ENCODE measurements around the gene PHF14. TPM values are rescaled to one million over a fixed set of nuclear protein-coding genes. Genes with fewer than 3 reads are reported as not detected.

The PHF14 gene
- total RNA-seq, 1 experiment from 2014 or later = 40.2 TPM

DNA sequence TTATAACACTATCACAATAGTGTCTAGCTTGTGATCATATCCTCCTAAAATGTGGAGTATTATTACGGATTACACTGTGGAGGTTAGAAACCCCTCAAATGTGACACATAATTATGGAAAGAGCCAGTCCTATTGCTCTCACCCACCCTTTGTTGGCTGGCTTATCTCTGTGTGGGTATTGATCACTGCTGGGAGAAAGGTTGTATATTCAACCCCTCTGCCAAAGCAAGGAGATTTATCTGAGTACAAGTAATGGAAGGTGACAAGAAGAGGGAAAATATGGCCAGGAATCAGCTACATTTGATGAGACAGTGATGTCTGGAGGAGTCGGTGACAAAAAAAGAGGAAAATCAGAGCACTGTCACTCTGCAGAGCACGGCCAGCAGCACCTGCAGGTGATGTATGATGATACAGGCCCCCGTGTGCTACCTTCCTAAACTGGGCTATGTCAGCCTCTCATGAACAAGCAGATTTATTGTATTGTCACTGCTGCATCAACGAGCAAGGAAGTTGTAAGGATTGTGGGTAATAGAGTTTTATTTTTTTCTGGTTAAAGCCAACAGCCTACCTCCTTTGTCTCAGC, 235.3 kb downstream of the PHF14 start:
- Mint-ChIP-seq H3K36me3 (ENCODE audit: insufficient read depth, unreplicated experiment) (no peaks in the 10 kb centered on the region), H3K4me1 (ENCODE audit: low read depth, unreplicated experiment) (no peaks in the 10 kb centered on the region), H3K9me3 (ENCODE audit: low read depth, unreplicated experiment) (no peaks in the 10 kb centered on the region), H3K27ac (ENCODE audit: unreplicated experiment) (no peak overlapping the region), H3K27me3 (ENCODE audit: unreplicated experiment) (peaks cover 19% of the 10 kb centered on the region), H3K4me3 (ENCODE audit: low read depth, unreplicated experiment) (no peak overlapping the region)
- TF ChIP-seq, protein P1, sequence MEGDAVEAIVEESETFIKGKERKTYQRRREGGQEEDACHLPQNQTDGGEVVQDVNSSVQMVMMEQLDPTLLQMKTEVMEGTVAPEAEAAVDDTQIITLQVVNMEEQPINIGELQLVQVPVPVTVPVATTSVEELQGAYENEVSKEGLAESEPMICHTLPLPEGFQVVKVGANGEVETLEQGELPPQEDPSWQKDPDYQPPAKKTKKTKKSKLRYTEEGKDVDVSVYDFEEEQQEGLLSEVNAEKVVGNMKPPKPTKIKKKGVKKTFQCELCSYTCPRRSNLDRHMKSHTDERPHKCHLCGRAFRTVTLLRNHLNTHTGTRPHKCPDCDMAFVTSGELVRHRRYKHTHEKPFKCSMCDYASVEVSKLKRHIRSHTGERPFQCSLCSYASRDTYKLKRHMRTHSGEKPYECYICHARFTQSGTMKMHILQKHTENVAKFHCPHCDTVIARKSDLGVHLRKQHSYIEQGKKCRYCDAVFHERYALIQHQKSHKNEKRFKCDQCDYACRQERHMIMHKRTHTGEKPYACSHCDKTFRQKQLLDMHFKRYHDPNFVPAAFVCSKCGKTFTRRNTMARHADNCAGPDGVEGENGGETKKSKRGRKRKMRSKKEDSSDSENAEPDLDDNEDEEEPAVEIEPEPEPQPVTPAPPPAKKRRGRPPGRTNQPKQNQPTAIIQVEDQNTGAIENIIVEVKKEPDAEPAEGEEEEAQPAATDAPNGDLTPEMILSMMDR (IDR thresholded peaks at IDR 0.05; ENCODE audit: unreplicated experiment) = no peak
- intact Hi-C loops (cut with micrococcal nuclease; ENCODE audit: unreplicated experiment) = no loop called here
- CTCF ChIA-PET = no interaction called here
- DNase-seq = no peak
- BruUV-seq (replicated peaks) = no TSS peak

- intact Hi-C loops (cut with micrococcal nuclease; ENCODE audit: unreplicated experiment) = loop anchor here (5.0 kb wide), 1 partner anchor 132 kb away; no protein-coding TSS in a partner anchor
- CTCF ChIA-PET = no interaction called here
- no TSS peak for BruUV-seq (replicated peaks)
- no peaks in the 10 kb centered on the region for H3K9me3 Mint-ChIP-seq (ENCODE audit: low read depth, unreplicated experiment)
- H3K4me3 Mint-ChIP-seq (ENCODE audit: low read depth, unreplicated experiment) = no peak overlapping the region
- H3K36me3 Mint-ChIP-seq (ENCODE audit: insufficient read depth, unreplicated experiment) = no peaks in the 10 kb centered on the region
- H3K27ac Mint-ChIP-seq (ENCODE audit: unreplicated experiment) = no peak overlapping the region
- no peaks in the 10 kb centered on the region for H3K4me1 Mint-ChIP-seq (ENCODE audit: low read depth, unreplicated experiment)
- peaks cover 9% of the 10 kb centered on the region for H3K27me3 Mint-ChIP-seq (ENCODE audit: unreplicated experiment)
- TF ChIP-seq, protein P1 (IDR thresholded peaks at IDR 0.05; ENCODE audit: unreplicated experiment) = no peak
- DNase-seq = no peak
Observed at GRCh38 chr7:11210374-11210773, 236.7 kb downstream of the PHF14 start.

- Mint-ChIP-seq H3K27ac (ENCODE audit: unreplicated experiment) (no peak overlapping the region), H3K9me3 (ENCODE audit: low read depth, unreplicated experiment) (no peaks in the 10 kb centered on the region), H3K4me1 (ENCODE audit: low read depth, unreplicated experiment) (no peaks in the 10 kb centered on the region), H3K27me3 (ENCODE audit: unreplicated experiment) (no peaks in the 10 kb centered on the region), H3K36me3 (ENCODE audit: insufficient read depth, unreplicated experiment) (no peaks in the 10 kb centered on the region), H3K4me3 (ENCODE audit: low read depth, unreplicated experiment) (no peak overlapping the region)
- TF ChIP-seq, protein P1 (IDR thresholded peaks at IDR 0.05; ENCODE audit: unreplicated experiment) = peak; percentile 65
- CTCF ChIA-PET = interaction anchor here (0.9 to 1.6 kb wide), 3 partner anchors 12 to 271 kb away, joined by 3 to 5 read pairs (median 3); no protein-coding TSS in a partner anchor
- DNase-seq = peak; percentile 57
- intact Hi-C loops (cut with micrococcal nuclease; ENCODE audit: unreplicated experiment) = loop anchor here (5.0 kb wide), 1 partner anchor 130 kb away; no protein-coding TSS in a partner anchor
- BruUV-seq (replicated peaks) = no TSS peak
Observed at GRCh38 chr7:11212080-11212711, 238.5 kb downstream of the PHF14 start.

DNA sequence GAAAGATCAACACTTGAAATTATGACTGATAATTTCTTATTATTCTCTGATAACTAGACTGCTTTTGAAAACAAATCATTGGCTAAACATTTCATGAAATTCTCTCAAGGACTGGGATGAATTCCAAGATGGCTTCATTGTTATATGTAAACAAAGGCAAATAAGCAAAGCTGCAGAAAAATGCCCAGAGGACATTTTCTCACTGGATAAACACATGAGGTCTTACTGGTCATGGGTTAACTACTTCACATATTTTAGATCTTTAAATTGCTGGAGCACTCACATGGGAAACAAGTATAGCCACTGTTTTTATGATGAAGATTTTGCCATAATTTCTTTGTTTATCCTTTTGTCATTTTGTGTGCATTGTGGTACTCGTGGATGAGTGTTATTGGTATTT, 239.1 kb downstream of the PHF14 start:
- no peaks in the 10 kb centered on the region for H3K36me3 Mint-ChIP-seq (ENCODE audit: insufficient read depth, unreplicated experiment)
- intact Hi-C loops (cut with micrococcal nuclease; ENCODE audit: unreplicated experiment) = loop anchor here (5.0 kb wide), 1 partner anchor 129 kb away; no protein-coding TSS in a partner anchor
- no peak overlapping the region for H3K4me3 Mint-ChIP-seq (ENCODE audit: low read depth, unreplicated experiment)
- H3K27ac Mint-ChIP-seq (ENCODE audit: unreplicated experiment) = no peak overlapping the region
- CTCF ChIA-PET = interaction anchor here (1.6 kb wide), 1 partner anchor 272 kb away, joined by 5 read pairs; no protein-coding TSS in a partner anchor
- BruUV-seq (replicated peaks) = no TSS peak
- TF ChIP-seq, protein P1 (IDR thresholded peaks at IDR 0.05; ENCODE audit: unreplicated experiment) = no peak
- H3K4me1 Mint-ChIP-seq (ENCODE audit: low read depth, unreplicated experiment) = no peaks in the 10 kb centered on the region
- no peaks in the 10 kb centered on the region for H3K27me3 Mint-ChIP-seq (ENCODE audit: unreplicated experiment)
- no peaks in the 10 kb centered on the region for H3K9me3 Mint-ChIP-seq (ENCODE audit: low read depth, unreplicated experiment)
- no peak for DNase-seq

All from Calu3 (cell line).